HG03025 (cell line): ENCODE measurements around the gene P4HB.

Source experiments
- ATAC-seq: cut with Tn5 transposase; IDR thresholded peaks from one replicate; pipeline ENCODE4 v1.9.1; 2021; ENCODE audit warnings: mild to moderate bottlenecking, moderate library complexity; ENCODE audit not compliant: unreplicated experiment, low FRiP score

Gene P4HB

GRCh38 chr17:81898029-81898866 lies 37.9 kb upstream of the P4HB start:
- ATAC-seq = no peak

GRCh38 chr17:81895400-81895799 lies 35.1 kb upstream of the P4HB start:
- no peak for ATAC-seq

- peak; percentile 23 for ATAC-seq
Observed at GRCh38 chr17:81891303-81891552, 30.9 kb upstream of the P4HB start.

- no peak for ATAC-seq
Observed at GRCh38 chr17:81890447-81891302, 30.3 kb upstream of the P4HB start.

- ATAC-seq = no peak
Observed at GRCh38 chr17:81889602-81890001, 29.3 kb upstream of the P4HB start.

GRCh38 chr17:81888988-81889595 lies 28.8 kb upstream of the P4HB start:
- ATAC-seq = no peak

- no peak for ATAC-seq
Observed at GRCh38 chr17:81888105-81888987, 28.0 kb upstream of the P4HB start.

- no peak for ATAC-seq
Observed at GRCh38 chr17:81885869-81886548, 25.7 kb upstream of the P4HB start.

GRCh38 chr17:81885454-81885853 lies 25.1 kb upstream of the P4HB start:
- ATAC-seq = no peak

GRCh38 chr17:81884968-81885367 lies 24.6 kb upstream of the P4HB start:
- no peak for ATAC-seq

- ATAC-seq = no peak
Observed at GRCh38 chr17:81884520-81884919, 24.2 kb upstream of the P4HB start.

- no peak for ATAC-seq
Observed at GRCh38 chr17:81879121-81879520, 18.8 kb upstream of the P4HB start.

- ATAC-seq = no peak
Observed at GRCh38 chr17:81878294-81878693, 18.0 kb upstream of the P4HB start.

- ATAC-seq = no peak
Observed at GRCh38 chr17:81877569-81877968, 17.2 kb upstream of the P4HB start.

- ATAC-seq = peak; percentile 45
Observed at GRCh38 chr17:81871387-81872230, 11.3 kb upstream of the P4HB start.

GRCh38 chr17:81870981-81871386 lies 10.6 kb upstream of the P4HB start, which contains the start of gene ARHGDIA:
Gene ARHGDIA (minus strand): TSS chr17:81871337. CDS start chr17:81869930, 1,407 bp downstream.
- ATAC-seq = peak; percentile 18

GRCh38 chr17:81870131-81870980 lies 10.0 kb upstream of the P4HB start:
- peak; percentile 16 for ATAC-seq
